GM12865 (cell line): ENCODE results near the gene DGLUCY.
"Not testable (repeated sequence)": the region's sequence is repeated elsewhere in the genome, so short reads cannot be mapped to it uniquely, and the experiment has no call there.

Experiments
- DNase-seq: peaks from one replicate; pipeline ENCODE4 v3.0.0; 2010; ENCODE audit warnings: low read depth
- H3K4me3 ChIP-seq: 2 replicates; pipeline ENCODE4 v1.5.1; 2011; ENCODE audit warnings: mild to moderate bottlenecking, low read depth, low read length, control low read depth
- CTCF ChIP-seq: IDR thresholded peaks from 2 replicates; pipeline ENCODE4 v1.5.1; 2011; ENCODE audit warnings: low read length, control low read depth, low read depth, inconsistent platforms; ENCODE audit not compliant: insufficient read depth; ENCODE audit errors: missing control alignments

The DGLUCY gene

DNA sequence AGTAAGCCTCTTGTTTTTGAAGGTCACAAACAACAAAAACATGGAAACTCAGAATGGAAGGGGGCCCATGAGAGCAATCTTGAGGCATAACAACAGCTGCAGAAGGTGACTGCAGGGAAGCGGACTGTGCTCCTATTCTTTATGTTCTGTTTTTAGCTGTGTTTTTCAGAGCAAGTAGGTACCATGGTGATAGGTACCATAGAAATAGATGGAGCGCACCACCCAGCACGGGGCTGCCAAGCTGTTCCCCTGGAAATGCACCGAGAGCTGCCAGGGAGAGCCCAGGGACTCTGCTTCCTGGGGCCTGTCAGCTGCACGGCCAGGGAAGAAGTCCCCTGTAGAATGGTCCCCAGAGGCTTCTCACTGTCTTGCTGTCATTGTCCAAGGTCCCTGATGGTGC lies 32.8 kb downstream of the DGLUCY start:
- no peak for DNase-seq
- H3K4me3 ChIP-seq: no peak overlapping the region
- no peak for TF ChIP-seq CTCF

- no peak for DNase-seq
- no peak overlapping the region for H3K4me3 ChIP-seq
- no peak for TF ChIP-seq CTCF
Observed at GRCh38 chr14:91149462-91149861, 35.6 kb downstream of the DGLUCY start.

DNA sequence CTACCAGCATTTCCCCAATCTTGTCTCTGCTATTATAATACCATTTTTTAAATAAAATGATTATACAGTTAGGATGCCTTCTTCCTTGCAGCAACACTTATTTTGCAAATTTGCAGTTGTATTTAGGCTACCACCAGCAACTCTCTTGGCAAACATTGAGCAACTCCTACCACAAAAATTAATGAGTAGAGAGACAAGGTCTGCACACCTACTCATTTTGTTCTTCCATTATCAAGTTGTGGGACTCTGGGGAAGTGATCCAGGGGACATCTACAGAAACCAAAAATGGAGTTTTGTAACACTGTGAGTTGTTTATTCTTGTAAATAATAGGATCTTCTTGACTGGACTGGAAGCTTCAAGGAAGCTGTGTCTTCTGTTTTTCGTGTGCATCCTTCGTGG lies 38.6 kb downstream of the DGLUCY start:
- no peak overlapping the region for H3K4me3 ChIP-seq
- TF ChIP-seq CTCF: no peak
- no peak for DNase-seq

DNA sequence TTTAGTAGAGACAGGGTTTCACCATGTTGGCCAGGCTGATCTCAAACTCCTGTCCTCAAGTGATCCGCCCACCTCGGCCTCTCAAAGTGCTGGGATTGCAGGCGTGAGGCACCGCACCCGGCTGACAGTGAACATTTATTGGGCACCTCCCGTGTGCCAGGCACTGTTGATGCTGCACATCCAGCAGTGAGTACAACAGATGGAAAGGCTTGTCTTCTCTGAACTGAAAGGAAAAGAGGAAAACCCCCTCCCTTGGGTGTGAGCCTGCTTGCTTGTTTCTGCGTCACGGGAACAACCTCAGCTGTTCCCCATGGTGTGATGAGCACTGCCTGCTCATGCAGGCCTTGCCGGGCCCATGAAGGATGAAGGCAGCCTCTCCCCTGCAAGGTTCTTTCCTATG lies 39.5 kb downstream of the DGLUCY start:
- no peak for DNase-seq
- H3K4me3 ChIP-seq: no peak overlapping the region
- no peak for TF ChIP-seq CTCF

DNA sequence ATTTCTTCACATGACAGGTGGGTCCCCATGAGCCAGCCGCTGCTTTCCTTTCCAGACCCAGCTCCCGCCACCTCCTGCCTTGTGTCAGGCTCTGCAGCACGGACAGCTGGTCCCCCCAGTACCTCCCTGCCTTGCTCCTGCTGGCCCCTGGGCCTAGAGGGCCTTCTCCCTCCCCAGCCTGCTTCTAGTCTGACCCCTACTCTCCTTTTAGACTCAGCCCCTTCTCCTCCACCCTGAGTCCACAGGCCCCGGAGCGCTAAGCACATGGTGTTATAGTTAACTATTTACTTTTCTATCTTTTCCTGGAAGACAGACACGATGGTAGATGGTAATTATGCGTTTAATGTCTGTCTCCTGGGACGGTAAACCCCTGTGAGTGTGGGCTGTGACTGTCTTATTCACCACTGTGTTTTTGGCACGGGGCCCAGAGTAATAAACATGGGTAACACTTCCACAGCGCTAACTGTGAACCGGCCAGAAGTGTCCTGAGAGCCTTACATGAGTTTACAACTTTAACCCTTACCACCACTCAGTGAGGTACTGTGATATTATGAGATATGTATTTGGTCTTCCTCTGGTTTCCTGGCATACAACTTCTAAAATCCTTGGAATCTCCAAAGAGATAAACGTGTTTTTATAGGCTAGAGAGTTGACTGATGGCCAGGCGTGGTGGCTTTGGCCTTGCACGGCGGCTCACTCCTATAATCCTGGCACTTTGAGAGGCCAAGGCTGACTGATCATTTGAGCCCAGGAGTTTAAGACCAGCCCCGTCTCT lies 41.2 kb downstream of the DGLUCY start:
- DNase-seq: no peak
- TF ChIP-seq CTCF: no peak
- no peak overlapping the region for H3K4me3 ChIP-seq

- DNase-seq: no peak
- no peak for TF ChIP-seq CTCF
- no peak overlapping the region for H3K4me3 ChIP-seq
Observed at GRCh38 chr14:91155626-91156089, 41.8 kb downstream of the DGLUCY start.

DNA sequence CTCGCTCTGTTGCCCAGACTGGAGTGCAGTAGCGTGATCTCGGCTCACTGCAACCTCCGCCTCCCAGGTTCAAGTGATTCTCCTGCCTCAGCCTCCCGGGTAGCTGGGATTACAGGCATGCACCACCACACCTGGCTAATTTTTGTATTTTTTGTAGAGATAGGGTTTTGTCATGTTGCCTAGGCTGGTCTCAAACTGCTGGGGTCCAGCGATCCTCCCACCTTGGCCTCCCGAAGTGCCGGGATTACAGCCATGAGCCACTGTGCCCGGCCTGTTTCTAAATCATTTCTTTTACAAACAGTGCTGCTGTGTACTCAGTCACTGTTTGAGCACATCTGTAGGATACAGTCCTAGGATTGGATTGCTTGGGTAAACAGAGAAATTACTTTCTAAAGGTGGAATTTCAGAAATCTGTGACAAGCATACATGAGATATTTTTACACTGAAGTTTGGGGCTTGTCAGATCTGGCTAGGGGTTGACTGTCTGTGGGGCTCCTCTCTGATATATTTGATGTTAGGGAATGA lies 42.3 kb downstream of the DGLUCY start:
- not testable (repeated sequence) for H3K4me3 ChIP-seq, DNase-seq

DNA sequence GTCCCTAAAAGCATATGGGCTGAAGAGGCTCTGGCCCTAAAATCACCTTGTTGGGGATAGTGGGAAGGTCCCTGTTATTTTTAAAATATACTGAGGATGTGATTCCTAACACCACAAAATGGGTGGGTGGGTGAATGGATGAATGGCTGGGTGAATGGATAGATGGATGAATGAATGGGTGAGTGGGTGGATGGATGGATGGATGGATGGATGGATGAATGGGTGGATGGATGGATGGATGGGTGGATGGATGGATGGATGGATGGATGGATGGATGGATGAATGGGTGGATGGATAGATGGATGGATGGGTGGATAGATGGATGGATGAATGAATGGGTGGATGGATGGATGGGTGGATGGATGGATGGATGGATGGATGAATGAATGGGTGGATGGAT lies 43.0 kb downstream of the DGLUCY start:
- not testable (repeated sequence) for H3K4me3 ChIP-seq, DNase-seq
